NCI-H1436 treated with DMSO at 0.1 percent for 48 hours (cell line): Measurements from ENCODE around the gene PPP1R12B.
"Not testable (repeated sequence)": the region's sequence is repeated elsewhere in the genome, so short reads cannot be mapped to it uniquely, and the experiment has no call there.

Experiments used
- DNase-seq: peaks from one replicate; lab custom pipeline; 2025; lab: John Stamatoyannopoulos, UW

PPP1R12B gene

GRCh38 chr1:202561240-202561639 is 212.7 kb downstream of the PPP1R12B start:
- DNase-seq = no peak

DNA sequence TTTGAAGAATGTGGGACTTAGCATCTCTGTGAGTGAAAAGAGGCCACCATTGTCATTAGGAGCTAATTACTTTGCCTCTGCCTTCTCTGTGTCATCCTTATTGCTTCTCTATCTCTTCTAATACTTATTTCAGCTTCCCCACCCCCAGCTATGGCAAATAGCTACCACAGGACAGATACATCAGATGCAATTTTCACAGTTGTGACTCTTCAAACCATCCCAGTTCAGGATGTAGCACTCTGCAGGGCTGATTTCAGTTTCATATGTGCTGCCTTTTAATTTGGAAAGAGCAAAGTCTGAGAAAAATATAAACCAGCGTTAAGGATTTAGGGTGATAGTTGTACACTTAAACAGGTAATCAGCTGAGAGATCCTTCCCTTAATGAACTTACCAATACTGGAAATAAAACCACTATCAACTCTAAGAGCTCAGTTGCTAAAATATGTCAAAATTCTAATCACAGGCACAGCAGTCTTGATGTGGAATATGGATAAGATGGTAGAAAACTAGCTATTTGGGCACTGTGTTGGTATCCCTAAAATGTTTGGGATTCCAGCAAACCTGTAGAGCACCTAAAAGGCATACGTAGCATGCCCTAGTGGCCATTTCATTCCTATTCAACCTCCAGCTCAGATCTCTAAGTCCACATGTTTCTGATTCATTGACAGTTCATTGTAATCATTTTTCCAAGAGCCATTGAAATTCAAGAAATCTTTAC is 213.4 kb downstream of the PPP1R12B start:
- DNase-seq = no peak

- DNase-seq = no peak
Measured at GRCh38 chr1:202562444-202563060, 214.1 kb downstream of the PPP1R12B start.

- no peak for DNase-seq
Measured at GRCh38 chr1:202563818-202564217, 215.3 kb downstream of the PPP1R12B start.

GRCh38 chr1:202564958-202565495 is 216.5 kb downstream of the PPP1R12B start:
- DNase-seq = no peak

DNA sequence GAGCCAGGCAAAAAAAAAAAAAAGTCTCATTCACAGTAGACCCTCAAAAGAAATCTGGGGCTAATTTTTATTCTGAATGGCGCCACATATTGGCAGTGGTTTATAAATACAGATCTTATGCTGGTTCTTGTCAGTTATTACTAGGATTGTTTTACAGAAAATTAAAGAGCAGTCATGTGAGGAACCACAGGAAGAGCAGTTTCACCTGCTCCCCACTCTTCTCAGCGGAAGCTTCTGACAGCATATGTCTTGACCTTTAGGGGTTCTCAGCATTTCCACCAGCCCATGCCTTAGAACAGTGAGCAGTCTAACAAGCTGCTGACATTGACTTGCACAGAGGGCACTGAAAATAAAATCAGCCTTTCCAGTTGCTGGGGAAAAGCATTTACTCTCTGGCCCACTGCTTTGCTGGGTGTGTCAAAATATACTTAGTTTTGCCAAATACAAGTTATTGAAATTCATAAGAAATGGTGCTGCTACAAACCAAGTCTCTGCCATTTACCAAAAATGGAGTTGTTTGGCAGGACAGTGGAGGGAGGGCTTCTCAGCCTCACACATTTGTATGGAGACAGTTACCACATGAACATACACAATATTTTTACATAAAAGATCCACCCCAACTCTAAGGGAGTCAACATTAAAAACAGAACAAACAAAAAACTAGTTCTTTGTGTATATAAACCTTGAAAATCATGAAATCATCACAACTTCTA is 217.5 kb downstream of the PPP1R12B start:
- DNase-seq = no peak

DNA sequence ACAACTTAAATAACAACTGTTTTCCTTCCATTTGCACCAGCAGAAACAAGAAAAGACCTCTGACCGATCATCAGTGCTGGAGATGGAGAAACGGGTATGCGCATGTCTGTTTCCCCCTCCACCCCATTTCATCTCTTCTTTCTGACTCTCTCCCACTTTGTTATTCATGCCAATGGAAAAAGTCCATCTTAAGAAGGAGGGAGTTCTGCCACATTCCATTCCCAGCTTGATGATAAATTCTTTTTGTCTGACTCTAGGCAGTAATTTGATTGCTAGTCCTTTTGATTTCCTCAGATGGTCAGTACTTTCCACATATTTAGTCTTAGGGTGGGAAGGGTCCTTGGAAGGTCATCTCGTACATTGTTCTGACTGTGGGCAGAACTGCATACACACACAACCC is 219.2 kb downstream of the PPP1R12B start:
- DNase-seq = no peak

GRCh38 chr1:202568410-202568809 is 219.9 kb downstream of the PPP1R12B start:
- DNase-seq = no peak

DNA sequence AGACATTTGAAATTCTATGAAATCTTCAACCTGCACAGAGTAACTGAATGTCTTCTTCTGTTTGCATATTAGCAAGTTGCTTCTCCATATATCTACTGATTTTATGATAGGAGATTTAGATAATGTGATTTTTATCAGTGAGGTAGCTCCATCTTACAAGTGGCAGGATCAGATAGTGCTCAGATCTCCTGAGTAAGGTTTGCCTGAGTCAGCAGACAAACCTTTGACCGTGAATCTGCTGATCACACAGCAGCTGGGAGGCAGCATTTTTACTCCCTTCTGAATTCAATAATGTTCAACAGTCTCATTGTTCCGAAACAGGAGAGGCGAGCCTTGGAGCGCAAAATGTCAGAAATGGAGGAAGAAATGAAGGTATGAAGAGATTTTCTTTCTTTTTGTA is 220.3 kb downstream of the PPP1R12B start:
- DNase-seq = no peak

- no peak for DNase-seq
Measured at GRCh38 chr1:202569393-202570322, 221.2 kb downstream of the PPP1R12B start.

GRCh38 chr1:202571719-202572339 is 223.3 kb downstream of the PPP1R12B start:
- DNase-seq = no peak

- DNase-seq = no peak
Measured at GRCh38 chr1:202572867-202573266, 224.4 kb downstream of the PPP1R12B start.

DNA sequence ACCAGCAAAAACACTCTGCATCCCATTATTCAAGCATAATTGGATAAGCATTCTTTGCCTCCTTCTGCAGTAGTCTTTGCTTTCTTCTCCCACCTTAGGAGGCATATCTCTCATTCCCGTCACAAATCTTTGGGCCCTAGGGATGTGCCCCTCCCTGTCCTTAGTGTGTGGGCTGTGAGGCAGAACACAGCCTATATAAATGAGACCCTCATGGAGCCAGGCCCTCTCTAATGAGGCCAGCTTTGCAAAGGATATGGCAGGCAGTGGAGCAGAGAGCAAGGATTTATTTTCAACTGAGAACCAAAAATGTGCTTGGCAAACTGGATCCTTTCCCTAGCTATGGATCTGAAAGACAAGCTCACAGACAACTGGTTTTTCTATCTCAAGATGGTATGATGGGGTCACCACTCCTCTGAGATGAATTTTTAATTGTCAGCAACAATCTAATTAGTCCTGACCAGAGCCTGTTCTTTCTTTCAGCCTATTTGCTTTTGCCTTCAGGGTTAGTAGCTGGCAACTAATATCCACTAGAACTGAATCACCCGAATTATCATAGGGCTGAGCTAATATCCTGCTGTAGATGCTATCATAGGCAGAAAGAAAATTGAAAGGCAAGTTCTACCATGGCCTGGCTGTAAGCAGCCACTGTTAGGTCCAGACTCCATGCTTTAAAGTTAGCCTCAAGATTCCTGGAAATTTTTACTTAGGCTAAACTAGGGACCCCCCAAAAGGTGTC is 227.6 kb downstream of the PPP1R12B start:
- no peak for DNase-seq

DNA sequence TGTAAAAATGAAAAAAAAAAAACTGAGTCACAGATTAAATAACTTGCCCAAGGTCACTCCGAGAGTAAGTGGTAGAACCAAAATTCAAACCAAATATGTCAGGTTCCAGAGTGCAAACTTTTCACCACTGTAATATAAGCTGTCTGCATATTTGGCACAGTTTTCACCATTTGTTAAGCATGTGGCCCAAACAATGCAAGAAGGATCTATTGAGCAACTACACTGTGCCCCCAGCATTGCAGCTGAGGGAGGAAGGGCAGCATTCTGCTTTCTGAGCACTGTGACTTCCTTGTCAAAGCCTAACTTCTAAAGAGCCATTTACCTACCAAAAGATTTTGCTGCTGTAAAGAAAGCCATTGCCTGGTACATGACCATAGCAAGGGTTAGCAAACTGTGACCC is 228.3 kb downstream of the PPP1R12B start:
- no peak for DNase-seq

GRCh38 chr1:202577381-202577780 is 228.9 kb downstream of the PPP1R12B start:
- no peak for DNase-seq

DNA sequence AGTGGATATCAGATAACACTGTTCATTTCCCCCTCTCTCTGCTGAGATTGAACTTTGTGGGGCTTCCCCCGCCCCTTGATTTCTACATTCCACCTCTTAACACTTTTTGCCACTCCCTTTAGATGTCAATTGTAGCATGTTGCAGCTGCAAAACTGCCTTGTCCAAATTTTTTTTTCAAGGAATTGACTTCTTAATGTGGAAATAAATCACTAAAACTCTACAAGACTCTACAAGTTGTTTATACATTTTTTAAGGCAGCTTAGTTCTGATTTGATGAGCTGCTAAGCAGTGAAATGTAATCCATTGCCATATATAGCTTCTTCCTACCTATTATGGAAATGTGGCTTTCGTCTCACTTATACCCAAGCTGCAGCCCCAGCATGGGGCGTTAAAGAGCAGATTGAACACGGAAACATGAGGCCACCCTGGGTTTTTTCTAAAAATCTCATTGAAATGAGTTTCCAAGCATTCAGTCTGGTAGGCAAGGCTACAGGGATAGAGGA is 229.6 kb downstream of the PPP1R12B start:
- DNase-seq = no peak

DNA sequence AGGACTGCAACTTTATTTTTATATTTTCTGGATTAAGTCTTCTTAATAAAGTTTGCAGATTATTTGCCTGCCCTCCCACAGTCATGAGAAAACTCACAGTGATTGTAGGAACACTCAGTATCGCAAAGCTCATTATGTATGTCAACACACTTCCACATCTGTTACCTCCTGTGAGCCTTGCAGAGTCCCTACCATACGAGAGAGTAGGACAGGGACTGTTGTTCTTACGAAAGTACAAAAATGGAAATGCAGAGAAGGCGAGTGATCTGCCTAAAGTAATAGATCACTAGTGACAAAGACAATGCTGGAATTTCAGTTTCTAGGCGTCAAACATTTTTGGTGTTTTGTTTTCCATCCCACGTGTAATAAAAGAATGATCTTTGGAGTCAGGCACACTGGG is 230.1 kb downstream of the PPP1R12B start:
- DNase-seq = no peak

GRCh38 chr1:202579806-202580205 is 231.3 kb downstream of the PPP1R12B start:
- no peak for DNase-seq

- no peak for DNase-seq
Measured at GRCh38 chr1:202580619-202581018, 232.1 kb downstream of the PPP1R12B start.

DNA sequence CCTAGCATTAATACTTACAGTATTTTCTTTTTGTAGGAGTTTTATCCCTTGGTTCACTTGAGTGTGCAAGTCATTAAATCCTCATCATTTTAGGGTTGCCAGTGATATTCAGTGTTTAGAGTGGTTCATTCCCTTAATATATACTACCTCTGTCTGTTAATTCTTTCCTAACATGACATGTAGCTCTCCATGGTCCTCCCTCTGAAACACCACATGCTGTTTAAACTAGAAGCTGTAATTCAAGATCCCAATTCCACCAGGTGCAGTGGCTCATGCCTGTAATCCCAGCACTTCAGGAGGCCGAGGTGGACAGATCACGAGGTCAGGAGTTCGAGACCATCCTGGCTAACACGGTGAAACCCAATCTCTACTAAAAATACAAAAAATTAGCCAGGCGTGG is 233.9 kb downstream of the PPP1R12B start:
- DNase-seq = not testable (repeated sequence)
